ENCODE results near the gene YAF2.
A peak's percentile ranks its signal among the peaks of the same experiment; 100 is the strongest.

YAF2 gene

GRCh38 chr12:42144408-42145196 lies 93.4 kb downstream of the YAF2 start, which contains the start of gene GXYLT1:
Gene GXYLT1 (minus strand): TSS chr12:42144874. CDS start chr12:42144646, 228 bp downstream.
- DNase-seq (ENCODE audit: low spot score), result peak; percentile 80

GRCh38 chr12:42144158-42144407 lies 94.0 kb downstream of the YAF2 start:
- DNase-seq (ENCODE audit: low spot score), result no peak

- DNase-seq (ENCODE audit: low spot score), result peak; percentile 12
Measured at GRCh38 chr12:42143452-42144157, 94.4 kb downstream of the YAF2 start.

GRCh38 chr12:42141981-42142606 lies 96.0 kb downstream of the YAF2 start:
- no peak for DNase-seq (ENCODE audit: low spot score)

GRCh38 chr12:42140901-42141300 lies 97.1 kb downstream of the YAF2 start:
- DNase-seq (ENCODE audit: low spot score), result no peak

- no peak for DNase-seq (ENCODE audit: low spot score)
Measured at GRCh38 chr12:42135259-42135814, 102.7 kb downstream of the YAF2 start.

GRCh38 chr12:42130672-42131402 lies 107.2 kb downstream of the YAF2 start:
- no peak for DNase-seq (ENCODE audit: low spot score)

GRCh38 chr12:42129595-42130204 lies 108.3 kb downstream of the YAF2 start:
- DNase-seq (ENCODE audit: low spot score), result peak; percentile 41

- DNase-seq (ENCODE audit: low spot score), result no peak
Measured at GRCh38 chr12:42128888-42129287, 109.2 kb downstream of the YAF2 start.

GRCh38 chr12:42128327-42128726 lies 109.7 kb downstream of the YAF2 start:
- DNase-seq (ENCODE audit: low spot score), result no peak

- no peak for DNase-seq (ENCODE audit: low spot score)
Measured at GRCh38 chr12:42126963-42127362, 111.1 kb downstream of the YAF2 start.

GRCh38 chr12:42125388-42125767 lies 112.7 kb downstream of the YAF2 start:
- no peak for DNase-seq (ENCODE audit: low spot score)

- no peak for DNase-seq (ENCODE audit: low spot score)
Measured at GRCh38 chr12:42124764-42125387, 113.2 kb downstream of the YAF2 start.

GRCh38 chr12:42119085-42119633 lies 118.9 kb downstream of the YAF2 start:
- DNase-seq (ENCODE audit: low spot score), result no peak

- DNase-seq (ENCODE audit: low spot score), result no peak
Measured at GRCh38 chr12:42118136-42118879, 119.7 kb downstream of the YAF2 start.

GRCh38 chr12:42109031-42109430 lies 129.0 kb downstream of the YAF2 start:
- no peak for DNase-seq (ENCODE audit: low spot score)
